Caco-2 (cell line): Measurements from ENCODE around the gene EVPLL. TPM values are rescaled to one million over a fixed set of nuclear protein-coding genes. Genes with fewer than 3 reads are reported as not detected.
"Not testable (repeated sequence)": the region's sequence is repeated elsewhere in the genome, so short reads cannot be mapped to it uniquely, and the experiment has no call there.

Experiments
- BruUV-seq: library from RNA; stranded (reverse); fragments of 400-500 nt; replicated peaks from 2 replicates; lab custom pipeline; 2021; lab: Mats Ljungman, UMichigan
- CTCF ChIA-PET: fragments of 300-600 bp; sonication (Branson Sonifier 250); formaldehyde crosslinking; loops from one replicate; lab custom pipeline; 2022; ENCODE audit warnings: antibody characterized with exemption; lab: Charles Lee
- POLR2A ChIA-PET: fragments of 300-600 bp; sonication (Branson Sonifier 250); formaldehyde crosslinking; loops from one replicate; lab custom pipeline; 2022; ENCODE audit warnings: antibody characterized with exemption; lab: Charles Lee
- DNase-seq, 2 experiments: peaks; one replicate each; pipeline versions ENCODE4 v3.0.0 to v3.0.0-alpha.2; 2020 to 2022
- H3K27me3 ChIP-seq: replicated peaks from 2 replicates; pipeline ENCODE4 v1.6.0; 2011; ENCODE audit warnings: low read length; ENCODE audit not compliant: control insufficient read depth, insufficient read depth
- H3K36me3 ChIP-seq: 2 replicates; pipeline ENCODE4 v1.5.1; 2011; ENCODE audit warnings: low read length; ENCODE audit not compliant: control insufficient read depth, insufficient read depth
- H3K4me1 ChIP-seq: fragments of 250-450 bp; sonication (Bioruptor Pico); 2 replicates; pipeline ENCODE4 v1.5.1; 2020; ENCODE audit warnings: mild to moderate bottlenecking
- H3K4me3 ChIP-seq: 2 replicates; pipeline ENCODE4 v1.5.1; 2011; ENCODE audit warnings: low read depth, mild to moderate bottlenecking, control low read depth, low read length
- H3K9me3 ChIP-seq: fragments of 250-450 bp; sonication (Bioruptor Pico); 2 replicates; pipeline ENCODE4 v1.5.1; 2020; ENCODE audit warnings: mild to moderate bottlenecking, moderate library complexity
- H3K27ac Mint-ChIP-seq: one replicate; pipeline ENCODE4 v1.8.0; 2022; ENCODE audit warnings: mixed read lengths; ENCODE audit not compliant: unreplicated experiment
- H3K27me3 Mint-ChIP-seq: one replicate; pipeline ENCODE4 v1.8.0; 2022; ENCODE audit warnings: mixed read lengths; ENCODE audit not compliant: insufficient read depth, unreplicated experiment
- H3K36me3 Mint-ChIP-seq: one replicate; pipeline ENCODE4 v1.8.0; 2022; ENCODE audit warnings: mild to moderate bottlenecking, mixed read lengths; ENCODE audit not compliant: insufficient read depth, unreplicated experiment
- H3K4me1 Mint-ChIP-seq: one replicate; pipeline ENCODE4 v1.8.0; 2022; ENCODE audit warnings: low read depth, mixed read lengths; ENCODE audit not compliant: unreplicated experiment
- H3K4me3 Mint-ChIP-seq: one replicate; pipeline ENCODE4 v1.8.0; 2022; ENCODE audit warnings: mild to moderate bottlenecking, moderate library complexity, mixed read lengths; ENCODE audit not compliant: unreplicated experiment
- H3K9me3 Mint-ChIP-seq: one replicate; pipeline ENCODE4 v1.8.0; 2022; ENCODE audit warnings: mixed read lengths; ENCODE audit not compliant: unreplicated experiment
- intact Hi-C: fragments of 100-400 bp; cut with micrococcal nuclease; formaldehyde crosslinking; loops from one replicate; pipeline ENCODE4 v1.10.0; 2022; ENCODE audit not compliant: unreplicated experiment
- total RNA-seq: library from RNA; stranded (reverse); gene quantifications from 2 replicates; pipeline ENCODE4 v1.2.3, GENCODE V29; 2022
- TF ChIP-seq, protein P1 (sequence below), 2 experiments: fragments of 200-600 bp in 1 of 2; IDR thresholded peaks; 1 replicate in 1 of 2; 2 replicates in 1 of 2; pipeline versions ENCODE4 v1.5.1 to v1.8.0; 2011 to 2022; ENCODE audit warnings: antibody characterized with exemption in 1 of 2, control low read depth in 1 of 2, inconsistent platforms in 1 of 2, low read depth in 1 of 2, low read length in 1 of 2, mild to moderate bottlenecking in 1 of 2, moderate library complexity in 1 of 2; ENCODE audit not compliant: insufficient read depth in 1 of 2, severe bottlenecking in 1 of 2, unreplicated experiment in 1 of 2

EVPLL gene
- total RNA-seq, 1 experiment from 2014 or later: not detected

DNA sequence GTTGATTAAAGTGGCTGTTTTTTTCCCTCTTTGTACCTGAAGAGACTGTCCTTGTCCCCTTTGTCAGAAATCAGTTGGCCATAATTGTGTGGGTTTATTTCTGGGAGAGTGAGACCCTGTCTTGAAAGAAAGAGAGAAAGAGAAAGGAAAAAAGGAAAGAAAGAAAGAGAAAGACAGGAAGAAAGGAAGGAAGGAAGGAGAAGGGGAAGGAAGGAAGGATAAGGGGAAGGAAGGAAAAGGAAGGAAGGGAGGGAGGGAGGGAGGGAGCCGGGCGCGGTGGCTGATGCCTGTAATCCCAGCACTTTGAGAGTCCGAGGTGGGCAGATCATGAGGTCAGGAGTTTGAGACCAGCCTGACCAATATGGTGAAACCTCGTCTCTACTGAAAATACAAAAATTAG is 6.8 kb upstream of the EVPLL start:
- no peak for DNase-seq
- H3K36me3 ChIP-seq: no peaks in the 10 kb centered on the region
- no peaks in the 10 kb centered on the region for H3K4me1 Mint-ChIP-seq
- no TSS peak for BruUV-seq
- ChIA-PET POLR2A (no interaction called here), CTCF (no interaction called here)
- no peak overlapping the region for H3K27ac Mint-ChIP-seq
- H3K4me1 ChIP-seq: no peaks in the 10 kb centered on the region
- no peaks in the 10 kb centered on the region for H3K36me3 Mint-ChIP-seq
- intact Hi-C loops: no loop called here
- no peak overlapping the region for H3K4me3 Mint-ChIP-seq
- no peaks in the 10 kb centered on the region for H3K9me3 ChIP-seq
- no peaks in the 10 kb centered on the region; the same call in 1 of the 2 replicates for H3K27me3 ChIP-seq
- H3K9me3 Mint-ChIP-seq: no peaks in the 10 kb centered on the region
- no peaks in the 10 kb centered on the region for H3K27me3 Mint-ChIP-seq
- no peak overlapping the region for H3K4me3 ChIP-seq
- TF ChIP-seq, protein P1, sequence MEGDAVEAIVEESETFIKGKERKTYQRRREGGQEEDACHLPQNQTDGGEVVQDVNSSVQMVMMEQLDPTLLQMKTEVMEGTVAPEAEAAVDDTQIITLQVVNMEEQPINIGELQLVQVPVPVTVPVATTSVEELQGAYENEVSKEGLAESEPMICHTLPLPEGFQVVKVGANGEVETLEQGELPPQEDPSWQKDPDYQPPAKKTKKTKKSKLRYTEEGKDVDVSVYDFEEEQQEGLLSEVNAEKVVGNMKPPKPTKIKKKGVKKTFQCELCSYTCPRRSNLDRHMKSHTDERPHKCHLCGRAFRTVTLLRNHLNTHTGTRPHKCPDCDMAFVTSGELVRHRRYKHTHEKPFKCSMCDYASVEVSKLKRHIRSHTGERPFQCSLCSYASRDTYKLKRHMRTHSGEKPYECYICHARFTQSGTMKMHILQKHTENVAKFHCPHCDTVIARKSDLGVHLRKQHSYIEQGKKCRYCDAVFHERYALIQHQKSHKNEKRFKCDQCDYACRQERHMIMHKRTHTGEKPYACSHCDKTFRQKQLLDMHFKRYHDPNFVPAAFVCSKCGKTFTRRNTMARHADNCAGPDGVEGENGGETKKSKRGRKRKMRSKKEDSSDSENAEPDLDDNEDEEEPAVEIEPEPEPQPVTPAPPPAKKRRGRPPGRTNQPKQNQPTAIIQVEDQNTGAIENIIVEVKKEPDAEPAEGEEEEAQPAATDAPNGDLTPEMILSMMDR (IDR thresholded peaks at IDR 0.05; ENCODE audit: insufficient read depth in 1 of 2, low read depth in 1 of 2, low read length in 1 of 2, severe bottlenecking in 1 of 2, unreplicated experiment in 1 of 2): no peak

DNA sequence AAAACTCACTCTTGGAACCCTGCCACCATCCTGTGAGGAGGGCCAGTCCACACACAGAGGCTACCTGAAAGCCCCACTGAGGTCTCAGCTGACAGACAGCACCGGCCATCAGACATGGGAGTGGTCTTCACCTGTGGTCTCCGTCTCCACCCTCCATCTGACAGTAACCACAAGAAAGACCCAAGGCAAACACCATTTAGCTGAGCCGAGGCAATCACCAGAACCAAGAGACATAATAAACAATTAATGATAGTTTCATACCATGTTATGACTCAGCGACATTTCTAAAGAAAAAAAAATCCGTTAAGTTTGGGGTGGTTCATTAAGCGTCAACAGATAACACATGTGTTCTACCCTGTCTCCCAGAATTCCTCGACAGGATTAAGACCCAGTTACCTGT is 6.1 kb upstream of the EVPLL start:
- no peaks in the 10 kb centered on the region for H3K36me3 Mint-ChIP-seq
- CTCF ChIA-PET: no interaction called here
- H3K36me3 ChIP-seq: no peaks in the 10 kb centered on the region
- BruUV-seq: no TSS peak
- no peaks in the 10 kb centered on the region for H3K27me3 Mint-ChIP-seq
- DNase-seq: no peak
- no peaks in the 10 kb centered on the region for H3K9me3 ChIP-seq
- TF ChIP-seq, protein P1 (IDR thresholded peaks at IDR 0.05; ENCODE audit: insufficient read depth in 1 of 2, low read depth in 1 of 2, low read length in 1 of 2, severe bottlenecking in 1 of 2, unreplicated experiment in 1 of 2): no peak
- H3K27me3 ChIP-seq: no peaks in the 10 kb centered on the region; the same call in 1 of the 2 replicates
- H3K4me1 ChIP-seq: no peaks in the 10 kb centered on the region
- no peaks in the 10 kb centered on the region for H3K4me1 Mint-ChIP-seq
- no peaks in the 10 kb centered on the region for H3K9me3 Mint-ChIP-seq
- POLR2A ChIA-PET: no interaction called here
- intact Hi-C loops: no loop called here
- H3K4me3 Mint-ChIP-seq: no peak overlapping the region
- H3K27ac Mint-ChIP-seq: no peak overlapping the region
- H3K4me3 ChIP-seq: no peak overlapping the region

DNA sequence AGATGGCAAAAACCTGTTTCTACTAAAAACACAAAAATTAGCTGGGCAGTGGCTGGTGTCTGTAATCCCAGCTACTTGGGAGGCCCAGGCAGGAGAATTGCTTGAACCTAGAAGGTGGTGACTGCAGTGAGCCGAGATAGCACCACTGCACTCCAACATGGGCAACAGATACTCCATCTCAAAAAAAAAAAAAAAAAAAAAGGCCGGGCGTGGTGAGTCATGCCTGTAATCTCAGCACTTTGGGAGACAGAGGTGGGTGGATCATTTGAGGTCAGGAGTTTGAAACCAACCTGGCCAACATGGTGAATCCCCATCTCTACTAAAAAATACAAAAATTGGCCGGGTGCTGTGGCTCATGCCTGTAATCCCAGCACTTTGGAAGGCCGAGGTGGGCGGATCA is 4.4 kb upstream of the EVPLL start:
- H3K27ac Mint-ChIP-seq, H3K36me3 Mint-ChIP-seq, H3K27me3 ChIP-seq, H3K4me3 ChIP-seq, H3K4me1 ChIP-seq, intact Hi-C loops, H3K4me1 Mint-ChIP-seq, H3K4me3 Mint-ChIP-seq, POLR2A ChIA-PET, H3K36me3 ChIP-seq, DNase-seq, BruUV-seq, H3K9me3 Mint-ChIP-seq, H3K9me3 ChIP-seq, H3K27me3 Mint-ChIP-seq: not testable (repeated sequence)
- CTCF ChIA-PET: interaction anchor here (0.6 kb wide), 1 partner anchor 46 kb away, joined by 3 read pairs; no protein-coding TSS in a partner anchor

DNA sequence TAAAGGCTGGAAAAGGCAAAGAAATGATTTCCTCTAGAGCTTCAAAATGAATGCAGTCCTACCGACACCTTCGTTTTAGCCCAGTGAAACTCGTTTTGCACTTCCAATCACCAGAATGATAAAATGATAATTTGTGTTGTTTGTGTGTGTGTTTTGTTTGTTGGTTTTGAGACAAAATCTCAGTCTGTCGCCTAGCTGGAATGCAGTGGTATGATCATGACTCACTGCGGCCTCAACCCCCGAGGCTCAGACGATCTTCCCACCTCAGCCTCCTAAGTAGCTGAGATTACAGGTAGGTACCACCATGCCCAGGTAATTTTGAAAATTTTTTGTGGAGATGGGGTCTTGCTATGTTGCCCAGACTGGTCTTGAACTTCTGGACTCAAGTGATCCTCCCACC is 3.4 kb upstream of the EVPLL start:
- Histone ChIP-seq H3K27me3 (no peaks in the 10 kb centered on the region), H3K36me3 (no peaks in the 10 kb centered on the region), H3K4me3 (no peak overlapping the region), H3K4me1 (no peaks in the 10 kb centered on the region), H3K9me3 (no peaks in the 10 kb centered on the region)
- Mint-ChIP-seq H3K27ac (no peak overlapping the region), H3K27me3 (no peaks in the 10 kb centered on the region), H3K4me3 (no peak overlapping the region), H3K36me3 (no peaks in the 10 kb centered on the region), H3K4me1 (no peaks in the 10 kb centered on the region), H3K9me3 (no peaks in the 10 kb centered on the region)
- ChIA-PET POLR2A (no interaction called here), CTCF (no interaction called here)
- BruUV-seq: no TSS peak
- no peak for DNase-seq
- intact Hi-C loops: no loop called here
- TF ChIP-seq, protein P1 (IDR thresholded peaks at IDR 0.05; ENCODE audit: insufficient read depth in 1 of 2, low read depth in 1 of 2, low read length in 1 of 2, severe bottlenecking in 1 of 2, unreplicated experiment in 1 of 2): no peak
